PC-9 (cell line): ENCODE measurements around the gene CCDC87. TPM values are rescaled to one million over a fixed set of nuclear protein-coding genes. Genes with fewer than 3 reads are reported as not detected.

Experiments
- BruUV-seq: library from RNA; stranded (reverse); fragments of 400-500 nt; replicated peaks from 2 replicates; lab custom pipeline; 2021; lab: Mats Ljungman, UMichigan
- CTCF ChIA-PET: fragments of 300-600 bp; sonication (Branson Sonifier 250); formaldehyde crosslinking; loops from one replicate; lab custom pipeline; 2022; ENCODE audit warnings: antibody characterized with exemption; lab: Charles Lee
- POLR2A ChIA-PET: fragments of 300-600 bp; sonication (Branson Sonifier 250); formaldehyde crosslinking; loops from one replicate; lab custom pipeline; 2022; ENCODE audit warnings: antibody characterized with exemption; ENCODE audit not compliant: unreplicated experiment; lab: Charles Lee
- DNase-seq, 2 experiments: peaks; one replicate each; pipeline versions ENCODE4 v3.0.0 to v3.0.0-alpha.2; 2015 to 2022; ENCODE audit warnings: mixed read lengths in 1 of 2
- H2AFZ ChIP-seq: fragments of 200-600 bp; sonication (generic); 2 replicates; pipeline ENCODE4 v1.8.1; 2017; ENCODE audit warnings: antibody characterized with exemption
- H3F3A ChIP-seq: fragments of 200-600 bp; sonication (generic); 2 replicates; pipeline ENCODE4 v1.8.1; 2017; ENCODE audit warnings: antibody characterized with exemption, mild to moderate bottlenecking, low read depth; ENCODE audit not compliant: insufficient read depth
- H3K27ac ChIP-seq: fragments of 200-600 bp; sonication (generic); 2 replicates; pipeline ENCODE4 v1.6.1; 2016; ENCODE audit warnings: mixed run types
- H3K27me3 ChIP-seq: fragments of 200-600 bp; sonication (generic); 2 replicates; pipeline ENCODE4 v1.6.1; 2016; ENCODE audit warnings: low read depth, mixed run types; ENCODE audit not compliant: insufficient read depth
- H3K36me3 ChIP-seq: fragments of 200-600 bp; sonication (generic); 2 replicates; pipeline ENCODE4 v1.6.1; 2016; ENCODE audit warnings: low read depth, mixed run types
- H3K4me1 ChIP-seq: fragments of 200-600 bp; sonication (generic); replicated peaks from 2 replicates; pipeline ENCODE4 v1.6.1; 2016; ENCODE audit warnings: mixed run types; ENCODE audit not compliant: insufficient read depth
- H3K4me2 ChIP-seq: fragments of 200-600 bp; sonication (generic); 2 replicates; pipeline ENCODE4 v1.6.1; 2017; ENCODE audit warnings: mixed run types
- H3K4me3 ChIP-seq: fragments of 200-600 bp; sonication (generic); 2 replicates; pipeline ENCODE4 v1.6.1; 2016; ENCODE audit warnings: mixed run types
- H3K79me2 ChIP-seq: fragments of 200-600 bp; sonication (generic); 2 replicates; pipeline ENCODE4 v1.6.1; 2017; ENCODE audit warnings: low read depth, mixed run types
- H3K9me2 ChIP-seq: fragments of 200-600 bp; sonication (generic); 2 replicates; pipeline ENCODE4 v1.8.1; 2017; ENCODE audit warnings: mild to moderate bottlenecking; ENCODE audit not compliant: insufficient read depth
- H3K9me3 ChIP-seq: fragments of 200-600 bp; sonication (generic); 2 replicates; pipeline ENCODE4 v1.8.1; 2016; ENCODE audit warnings: low read depth; ENCODE audit not compliant: insufficient read depth
- H4K20me1 ChIP-seq: fragments of 200-600 bp; sonication (generic); 2 replicates; pipeline ENCODE4 v1.8.1; 2017; ENCODE audit not compliant: insufficient read depth
- EZH2 ChIP-seq: fragments of 200-600 bp; sonication (generic); IDR thresholded peaks from 2 replicates; pipeline ENCODE4 v1.8.0; 2017; ENCODE audit warnings: antibody characterized with exemption, low read depth
- intact Hi-C: fragments of 100-400 bp; cut with micrococcal nuclease; formaldehyde crosslinking; loops from one replicate; pipeline ENCODE4 v1.10.0; 2022; ENCODE audit not compliant: unreplicated experiment
- total RNA-seq: library from RNA; stranded (reverse); gene quantifications from 2 replicates; pipeline ENCODE4 v1.2.3, GENCODE V29; 2021
- TF ChIP-seq, protein P1 (sequence below): fragments of 200-600 bp; sonication (generic); conservative IDR thresholded peaks from 2 replicates; pipeline ENCODE4 v1.6.1; 2017; ENCODE audit warnings: mixed run types, antibody characterized with exemption, mild to moderate bottlenecking, moderate library complexity

Gene CCDC87
- total RNA-seq, 1 experiment from 2014 or later, result 1.0 TPM

DNA sequence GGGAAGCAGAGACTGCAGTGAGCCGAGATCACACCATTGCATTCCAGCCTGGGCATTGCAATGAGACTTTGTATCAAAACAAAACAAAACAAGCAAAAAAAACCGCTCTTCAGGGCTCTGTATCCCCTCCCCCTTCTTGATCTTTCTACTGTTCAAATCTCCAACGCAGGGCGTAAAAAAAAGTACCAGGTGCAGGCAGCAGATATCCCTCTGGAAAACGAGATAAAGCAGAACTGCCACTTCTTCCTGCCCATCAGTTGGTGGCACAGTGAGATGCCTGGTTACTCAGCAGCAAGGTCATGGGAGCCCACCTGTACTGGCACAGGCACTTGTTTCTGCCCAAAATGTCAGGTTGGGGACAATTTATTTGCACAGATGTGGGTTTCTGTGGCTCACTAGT lies 11.3 kb upstream of the CCDC87 start:
- Histone ChIP-seq H3K9me2 (no peaks in the 10 kb centered on the region), H3K4me1 (no peaks in the 10 kb centered on the region), H2AFZ (no peak overlapping the region), H3K4me2 (no peak overlapping the region), H3F3A (no peaks in the 10 kb centered on the region), H3K27ac (no peak overlapping the region), H3K9me3 (no peaks in the 10 kb centered on the region), H3K4me3 (no peak overlapping the region), H3K36me3 (no peaks in the 10 kb centered on the region), H3K79me2 (no peaks in the 10 kb centered on the region), H3K27me3 (no peaks in the 10 kb centered on the region), H4K20me1 (no peaks in the 10 kb centered on the region)
- TF ChIP-seq, protein P1, sequence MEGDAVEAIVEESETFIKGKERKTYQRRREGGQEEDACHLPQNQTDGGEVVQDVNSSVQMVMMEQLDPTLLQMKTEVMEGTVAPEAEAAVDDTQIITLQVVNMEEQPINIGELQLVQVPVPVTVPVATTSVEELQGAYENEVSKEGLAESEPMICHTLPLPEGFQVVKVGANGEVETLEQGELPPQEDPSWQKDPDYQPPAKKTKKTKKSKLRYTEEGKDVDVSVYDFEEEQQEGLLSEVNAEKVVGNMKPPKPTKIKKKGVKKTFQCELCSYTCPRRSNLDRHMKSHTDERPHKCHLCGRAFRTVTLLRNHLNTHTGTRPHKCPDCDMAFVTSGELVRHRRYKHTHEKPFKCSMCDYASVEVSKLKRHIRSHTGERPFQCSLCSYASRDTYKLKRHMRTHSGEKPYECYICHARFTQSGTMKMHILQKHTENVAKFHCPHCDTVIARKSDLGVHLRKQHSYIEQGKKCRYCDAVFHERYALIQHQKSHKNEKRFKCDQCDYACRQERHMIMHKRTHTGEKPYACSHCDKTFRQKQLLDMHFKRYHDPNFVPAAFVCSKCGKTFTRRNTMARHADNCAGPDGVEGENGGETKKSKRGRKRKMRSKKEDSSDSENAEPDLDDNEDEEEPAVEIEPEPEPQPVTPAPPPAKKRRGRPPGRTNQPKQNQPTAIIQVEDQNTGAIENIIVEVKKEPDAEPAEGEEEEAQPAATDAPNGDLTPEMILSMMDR, result no peak
- TF ChIP-seq EZH2, result no peak
- ChIA-PET CTCF (no interaction called here), POLR2A (no interaction called here)
- no peak for DNase-seq
- intact Hi-C loops, result no loop called here
- BruUV-seq, result no TSS peak

- CTCF ChIA-PET, result no interaction called here
- Histone ChIP-seq H3K27me3 (no peaks in the 10 kb centered on the region), H3K27ac (no peak overlapping the region), H2AFZ (no peak overlapping the region), H3K36me3 (no peaks in the 10 kb centered on the region; the same call in 1 of the 2 replicates), H3K4me2 (no peak overlapping the region), H4K20me1 (no peaks in the 10 kb centered on the region), H3K79me2 (no peaks in the 10 kb centered on the region), H3K4me1 (no peaks in the 10 kb centered on the region), H3F3A (no peaks in the 10 kb centered on the region), H3K9me3 (no peaks in the 10 kb centered on the region), H3K9me2 (no peaks in the 10 kb centered on the region), H3K4me3 (no peak overlapping the region)
- TF ChIP-seq, protein P1, result no peak
- TF ChIP-seq EZH2, result no peak
- intact Hi-C loops, result no loop called here
- POLR2A ChIA-PET, result interaction anchor here (0.5 kb wide), 1 partner anchor 36 kb away, joined by 16 read pairs; no protein-coding TSS in a partner anchor
- no TSS peak for BruUV-seq
- DNase-seq, result no peak
These were observed 10.2 kb upstream of the CCDC87 start for GRCh38 chr11:66603072-66603471.

DNA sequence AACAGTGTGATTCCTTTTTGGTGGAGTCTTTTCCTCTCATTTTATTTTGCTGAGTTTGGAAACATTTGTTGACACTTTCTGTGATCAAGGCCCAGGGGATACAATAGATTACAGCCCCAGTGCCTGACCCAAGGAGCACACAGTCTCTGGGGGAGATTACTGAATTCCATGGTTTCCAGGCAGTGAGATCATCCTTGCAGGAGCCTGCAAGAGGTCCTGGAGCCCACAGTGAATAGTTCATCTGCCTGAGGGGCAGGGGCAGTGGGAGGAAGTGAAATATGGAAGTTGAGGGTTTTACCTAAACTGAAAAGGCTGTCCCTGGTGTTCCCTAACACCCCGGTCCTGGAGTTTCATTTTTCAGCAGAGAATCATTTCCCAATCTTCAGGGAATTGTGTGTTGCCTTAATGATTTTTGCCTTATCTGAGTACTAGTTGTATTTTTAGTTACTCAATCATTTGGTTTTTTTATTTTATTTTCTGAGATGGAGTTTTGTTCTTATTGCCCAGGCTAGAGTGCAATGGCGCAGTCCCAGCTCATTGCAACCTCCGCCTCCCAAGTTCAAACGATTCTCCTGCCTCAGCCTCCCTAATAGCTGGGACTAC lies 7.9 kb upstream of the CCDC87 start:
- no TSS peak for BruUV-seq
- TF ChIP-seq, protein P1, result no peak
- no peak for TF ChIP-seq EZH2

More for the DNA sequence above, 7.9 kb upstream of the CCDC87 start:
- Histone ChIP-seq H3K79me2 (no peaks in the 10 kb centered on the region), H3K36me3 (no peaks in the 10 kb centered on the region; the same call in 1 of the 2 replicates), H3K9me3 (no peaks in the 10 kb centered on the region), H3F3A (no peaks in the 10 kb centered on the region; the same call in 1 of the 2 replicates), H3K4me3 (no peak overlapping the region), H3K4me1 (no peaks in the 10 kb centered on the region), H3K27me3 (no peaks in the 10 kb centered on the region), H3K9me2 (no peaks in the 10 kb centered on the region), H3K27ac (no peak overlapping the region), H3K4me2 (no peak overlapping the region), H2AFZ (no peak overlapping the region), H4K20me1 (no peaks in the 10 kb centered on the region)
- POLR2A ChIA-PET, result interaction anchor here (0.6 kb wide), 1 partner anchor 234 kb away, joined by 4 read pairs; no protein-coding TSS in a partner anchor
- CTCF ChIA-PET, result no interaction called here
- no peak for DNase-seq
- intact Hi-C loops, result no loop called here
